Right cardiac atrium (tissue), 5 donors: ENCODE data around the gene CNTNAP2. TPM values are rescaled to one million over a fixed set of nuclear protein-coding genes. Genes with fewer than 3 reads are reported as not detected.

Experiments
- ATAC-seq, 2 donors: fragments of 200-7000 bp; cut with Tn5 transposase; one replicate each; pipeline versions ENCODE4 v1.8.0 to v1.9.1; 2020; ENCODE audit warnings: moderate library complexity in 2 of 2, mild to moderate bottlenecking in 1 of 2
- DNase-seq, 3 donors: peaks; one replicate each; pipeline ENCODE4 v3.0.0-alpha.2; 2020
- H3K27ac ChIP-seq: one replicate; pipeline ENCODE4 v1.5.1; 2013; ENCODE audit warnings: mild to moderate bottlenecking, low read length, control low read depth, moderate library complexity
- H3K27me3 ChIP-seq: one replicate; pipeline ENCODE4 v1.6.1; 2013; ENCODE audit not compliant: control insufficient read depth, insufficient read depth
- H3K4me1 ChIP-seq: one replicate; pipeline ENCODE4 v1.6.1; 2013; ENCODE audit warnings: low read length; ENCODE audit not compliant: control insufficient read depth, insufficient read depth
- H3K4me3 ChIP-seq: one replicate; pipeline ENCODE4 v1.5.1; 2013; ENCODE audit warnings: low read length, control low read depth
- H3K9me3 ChIP-seq: one replicate; pipeline ENCODE4 v1.6.1; 2013; ENCODE audit warnings: low read length; ENCODE audit not compliant: control insufficient read depth
- WGBS: extraction: QIAGEN DNeasy Blood & Tissue Kit; methylation state at CpG from one replicate; pipeline ENCODE4 v1.1.7; 2013; 5-methylcytosine and 5-hydroxymethylcytosine counted together
- intact Hi-C, 4 donors: fragments of 100-400 bp; cut with DNase I; formaldehyde crosslinking; loops; one replicate each; pipeline versions ENCODE4 v1.11.0 to v1.14.0; 2022 to 2023
- polyA plus RNA-seq: library from polyadenylated mRNA; stranded (reverse); fragments of 200-250 nt; gene quantifications from one replicate; pipeline ENCODE4 v1.2.3, GENCODE V29; 2013
- total RNA-seq, 4 donors: library from RNA; stranded (reverse); fragmentation: NEBNext Ultra II Directional; extraction: Animal tissue kit (Norgen Biotek cat#: 25700); gene quantifications; one replicate each; pipeline ENCODE4 v1.2.1, GENCODE V29; 2021
- donor health status: healthy with polysubstance abuse.
- donor health status: DM: no; HTN: yes; CAD: no.
- donor health status: DM: no; HTN: no; CAD: no.
- donor health status: DM: no; HTN: yes; CAD: no; lungs with severe emphysema.
- donor health status: DM: yes; HTN: yes; CAD: no.

Gene CNTNAP2
- total and polyA plus RNA-seq, 5 donors: 0.23 to 1.7 (median 0.91) TPM; not detected in 1

DNA sequence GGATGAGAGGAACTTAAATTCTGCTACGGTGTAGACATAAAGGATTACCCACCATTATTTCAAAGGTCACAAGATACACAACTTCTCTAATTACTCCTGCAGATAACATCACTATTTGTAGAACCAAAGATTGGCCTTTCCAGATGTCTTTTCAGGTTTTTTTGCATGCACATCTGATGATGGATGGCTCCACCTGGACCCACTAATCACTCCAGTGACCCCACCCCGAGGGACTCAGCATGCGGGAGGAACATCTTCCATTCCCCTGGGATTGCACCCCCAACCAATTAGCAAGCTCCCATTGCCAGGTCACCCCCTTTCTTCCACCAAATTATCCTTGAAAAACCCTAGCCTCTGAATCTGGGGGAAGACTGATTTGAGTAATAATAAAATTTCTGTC is 608.9 kb downstream of the CNTNAP2 start:
- Histone ChIP-seq H3K27ac (no peak overlapping the region), H3K9me3 (no peaks in the 10 kb centered on the region), H3K4me3 (no peak overlapping the region), H3K4me1 (no peaks in the 10 kb centered on the region), H3K27me3 (no peaks in the 10 kb centered on the region)
- intact Hi-C loops: no loop called here
- DNase-seq (no peak), ATAC-seq (no peak)
- WGBS: 85% methylated on average over 3 of the region's 3 CpGs

DNA sequence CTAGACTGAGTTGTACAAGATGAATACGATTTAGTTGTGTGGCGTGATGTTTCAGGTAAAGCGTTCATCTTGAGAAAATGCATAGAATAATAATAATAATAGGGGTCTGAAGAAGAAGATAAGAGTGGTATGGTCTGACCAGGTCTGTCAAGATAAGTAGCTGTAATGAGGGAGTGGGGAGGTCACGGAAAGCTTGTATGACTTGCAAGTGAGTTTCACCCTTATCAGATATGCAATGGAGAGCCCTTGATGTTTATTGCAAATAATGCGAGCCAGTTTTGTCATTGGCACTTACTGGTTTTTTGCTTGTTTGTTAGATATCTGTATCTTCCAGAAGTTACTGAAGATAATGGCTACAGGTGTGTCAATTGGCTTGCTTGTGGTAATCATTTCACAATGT is 611.5 kb downstream of the CNTNAP2 start:
- Histone ChIP-seq H3K9me3 (no peaks in the 10 kb centered on the region), H3K27me3 (no peaks in the 10 kb centered on the region), H3K4me1 (no peaks in the 10 kb centered on the region), H3K27ac (no peak overlapping the region), H3K4me3 (no peak overlapping the region)
- whole genome bisulfite sequencing: 88% methylated on average over 5 of the region's 5 CpGs
- intact Hi-C loops: no loop called here
- ATAC-seq (no peak), DNase-seq (no peak)

DNA sequence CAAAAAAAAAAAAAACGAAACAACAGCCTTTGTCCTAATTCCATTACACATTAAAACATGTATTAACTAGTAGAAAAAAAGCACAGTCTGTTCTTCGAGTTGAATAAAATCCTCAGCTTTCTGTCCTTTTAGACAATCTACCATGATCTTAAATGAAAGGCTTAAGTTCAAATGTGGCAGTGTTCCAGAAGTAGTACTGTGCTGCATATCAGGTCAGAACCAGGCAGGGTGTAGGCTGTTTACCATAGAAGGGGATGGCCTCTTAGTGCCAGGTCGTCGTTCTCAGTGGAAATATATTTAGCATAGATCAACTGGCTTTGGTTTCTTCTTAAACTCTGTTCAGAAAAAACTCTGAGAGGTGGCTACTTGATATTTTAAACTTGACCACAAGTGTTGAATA is 612.0 kb downstream of the CNTNAP2 start:
- no peaks in the 10 kb centered on the region for H3K4me1 ChIP-seq
- intact Hi-C loops: no loop called here
- H3K27ac ChIP-seq: no peak overlapping the region
- H3K27me3 ChIP-seq: no peaks in the 10 kb centered on the region
- 63% methylated on average over 4 of the region's 4 CpGs for WGBS
- no peaks in the 10 kb centered on the region for H3K9me3 ChIP-seq
- no peak overlapping the region for H3K4me3 ChIP-seq
- no peak for ATAC-seq
- no peak for DNase-seq

DNA sequence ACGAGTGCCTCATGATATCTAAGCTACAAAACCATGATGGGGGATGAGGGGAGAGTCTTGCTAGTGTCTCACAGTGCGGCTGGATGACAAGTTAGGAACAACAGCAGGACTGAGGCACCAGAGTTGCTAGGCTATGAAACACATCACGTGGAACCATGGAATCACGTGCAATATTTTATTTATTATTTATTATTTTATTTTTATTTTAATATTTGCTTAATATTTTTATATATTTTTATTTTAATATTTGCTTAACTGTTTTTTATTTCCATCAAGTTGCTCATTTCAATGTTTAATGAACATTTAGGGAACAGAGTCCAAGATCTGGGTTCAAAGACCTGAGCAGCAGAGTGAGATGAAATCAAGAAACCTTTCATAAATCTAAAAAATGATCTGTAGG is 614.6 kb downstream of the CNTNAP2 start:
- DNase-seq (no peak), ATAC-seq (no peak)
- H3K27me3 ChIP-seq: no peaks in the 10 kb centered on the region
- H3K9me3 ChIP-seq: no peaks in the 10 kb centered on the region
- H3K4me3 ChIP-seq: no peak overlapping the region
- intact Hi-C loops: no loop called here
- no peaks in the 10 kb centered on the region for H3K4me1 ChIP-seq
- no peak overlapping the region for H3K27ac ChIP-seq
- WGBS: 82% methylated on average over 4 of the region's 4 CpGs

DNA sequence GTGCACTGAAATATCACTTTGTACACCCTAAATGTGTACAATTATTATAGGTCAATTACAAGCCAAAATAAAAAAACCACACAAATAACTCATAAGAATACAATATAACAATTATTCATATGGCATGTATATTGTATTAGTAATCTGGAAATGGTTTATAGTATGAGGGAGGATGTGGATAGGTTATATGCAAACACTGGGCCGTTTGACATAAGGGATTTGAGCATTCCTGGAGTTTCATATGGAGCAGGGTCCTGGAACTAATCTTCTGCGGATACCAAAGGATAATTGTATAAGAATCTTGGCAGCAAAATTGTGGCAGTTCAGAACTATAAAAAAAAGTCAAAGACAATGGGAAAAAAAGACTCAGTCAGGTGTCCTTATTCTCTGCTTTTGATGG is 619.4 kb downstream of the CNTNAP2 start:
- intact Hi-C loops: no loop called here
- Histone ChIP-seq H3K27ac (no peak overlapping the region), H3K9me3 (no peaks in the 10 kb centered on the region), H3K27me3 (no peaks in the 10 kb centered on the region), H3K4me3 (no peak overlapping the region), H3K4me1 (no peaks in the 10 kb centered on the region)
- WGBS: 67% methylated on average over 2 of the region's 2 CpGs
- DNase-seq (no peak), ATAC-seq (no peak)

DNA sequence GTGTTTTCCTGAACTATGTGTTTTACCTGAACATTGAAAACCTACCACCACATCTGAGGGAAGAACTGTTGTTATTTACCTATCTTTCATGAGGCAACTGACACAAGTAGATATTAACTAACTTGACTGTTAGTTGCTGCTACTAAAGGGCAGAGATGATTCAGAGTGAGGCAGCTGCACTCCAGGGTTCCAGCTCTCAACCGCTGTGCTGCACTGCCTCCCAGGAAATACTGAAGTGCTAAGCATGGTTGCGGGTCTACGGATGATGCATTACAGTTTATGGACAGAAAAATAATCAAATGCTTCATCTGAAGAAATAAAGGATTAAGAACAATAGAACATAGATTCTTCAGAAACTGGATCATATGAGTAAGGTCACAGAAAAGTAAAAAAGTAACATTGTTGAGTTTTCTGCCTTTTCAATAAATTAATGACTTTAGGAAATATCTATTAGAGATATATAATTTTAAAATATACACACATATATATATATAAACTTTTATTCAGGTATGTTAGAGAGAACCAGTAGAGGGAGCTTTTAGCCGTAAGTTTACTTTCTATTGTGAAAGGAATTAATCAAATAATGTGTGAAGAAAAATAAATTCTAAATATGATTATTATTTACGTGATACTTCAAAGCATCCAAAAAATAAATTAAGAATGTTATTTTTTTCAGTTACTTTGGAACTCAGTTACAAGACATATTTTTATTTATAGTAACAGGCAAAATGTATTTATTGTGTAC is 620.0 kb downstream of the CNTNAP2 start:
- Histone ChIP-seq H3K9me3 (no peaks in the 10 kb centered on the region), H3K4me1 (no peaks in the 10 kb centered on the region), H3K4me3 (no peak overlapping the region), H3K27ac (no peak overlapping the region), H3K27me3 (no peaks in the 10 kb centered on the region)
- intact Hi-C loops: no loop called here
- DNase-seq (no peak), ATAC-seq (no peak)
- WGBS: 76% methylated on average over 5 of the region's 5 CpGs

DNA sequence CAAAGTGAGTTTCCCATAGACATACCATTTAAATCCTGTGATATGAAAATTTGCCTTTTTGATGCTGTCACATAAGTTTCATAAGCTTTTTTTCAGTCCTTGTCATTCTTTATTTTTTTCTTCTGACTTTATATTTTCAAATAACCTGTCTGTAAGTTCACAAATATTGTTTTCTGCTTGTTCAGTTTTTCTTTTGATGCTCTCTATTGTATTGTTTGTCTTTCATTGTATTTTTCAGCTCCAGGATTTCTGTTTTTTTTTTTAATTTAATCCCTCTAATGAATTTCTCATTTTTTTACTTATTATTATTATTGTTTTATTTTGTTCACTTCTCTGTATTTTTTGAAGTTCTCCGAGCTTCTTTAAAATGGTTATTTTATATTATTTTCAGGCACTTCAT is 623.4 kb downstream of the CNTNAP2 start:
- intact Hi-C loops: no loop called here
- H3K27me3 ChIP-seq: no peaks in the 10 kb centered on the region
- DNase-seq: no peak
- no peak overlapping the region for H3K27ac ChIP-seq
- no peak for ATAC-seq
- no peaks in the 10 kb centered on the region for H3K9me3 ChIP-seq
- H3K4me3 ChIP-seq: no peak overlapping the region
- 94% methylated on average over 1 of the region's 1 CpG for WGBS
- H3K4me1 ChIP-seq: no peaks in the 10 kb centered on the region

DNA sequence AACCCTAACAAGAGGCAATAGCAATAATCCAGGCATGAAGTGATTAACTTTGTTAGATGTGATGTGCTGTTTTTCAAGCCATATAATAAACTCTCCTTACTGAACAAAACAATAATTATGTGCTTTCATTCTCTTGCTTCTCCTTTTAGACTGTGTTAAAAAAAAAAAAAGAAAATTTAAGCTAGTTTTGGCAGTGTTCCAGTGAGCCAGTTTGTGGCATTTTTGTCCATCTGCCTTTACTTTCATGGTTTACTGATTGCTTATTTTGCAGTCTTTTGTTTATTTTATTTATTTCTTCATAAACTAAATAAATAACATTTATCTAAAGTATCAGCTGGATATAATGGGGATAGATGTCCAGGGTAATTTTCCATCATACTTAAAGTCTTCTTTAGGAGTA is 625.3 kb downstream of the CNTNAP2 start:
- Histone ChIP-seq H3K27ac (no peak overlapping the region), H3K4me1 (no peaks in the 10 kb centered on the region), H3K27me3 (no peaks in the 10 kb centered on the region), H3K4me3 (no peak overlapping the region), H3K9me3 (no peaks in the 10 kb centered on the region)
- no peak for DNase-seq
- no peak for ATAC-seq
- intact Hi-C loops: no loop called here

DNA sequence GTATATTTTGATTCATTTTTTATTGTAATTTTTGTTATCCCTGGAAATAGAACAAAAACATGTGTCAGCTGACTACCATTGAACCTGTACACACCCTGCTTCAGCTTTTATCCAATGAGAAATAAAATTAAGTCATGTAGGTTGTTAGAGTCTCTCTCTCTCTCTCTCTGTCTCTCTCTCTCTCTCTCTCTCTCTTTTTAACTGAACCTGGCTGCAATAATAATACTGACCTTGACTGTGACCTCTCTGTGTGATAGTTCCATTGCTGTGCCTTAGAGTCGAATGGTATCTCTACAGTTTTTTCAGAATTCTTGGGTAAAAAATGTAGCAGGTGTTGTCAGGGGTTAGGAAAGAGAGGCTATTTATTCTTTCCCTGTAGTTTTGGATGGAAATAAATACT is 637.8 kb downstream of the CNTNAP2 start:
- Histone ChIP-seq H3K4me1 (no peaks in the 10 kb centered on the region), H3K27ac (no peak overlapping the region), H3K27me3 (no peaks in the 10 kb centered on the region), H3K9me3 (no peaks in the 10 kb centered on the region), H3K4me3 (no peak overlapping the region)
- WGBS: 64% methylated on average over 1 of the region's 1 CpG
- no peak for ATAC-seq
- no peak for DNase-seq
- intact Hi-C loops: no loop called here

DNA sequence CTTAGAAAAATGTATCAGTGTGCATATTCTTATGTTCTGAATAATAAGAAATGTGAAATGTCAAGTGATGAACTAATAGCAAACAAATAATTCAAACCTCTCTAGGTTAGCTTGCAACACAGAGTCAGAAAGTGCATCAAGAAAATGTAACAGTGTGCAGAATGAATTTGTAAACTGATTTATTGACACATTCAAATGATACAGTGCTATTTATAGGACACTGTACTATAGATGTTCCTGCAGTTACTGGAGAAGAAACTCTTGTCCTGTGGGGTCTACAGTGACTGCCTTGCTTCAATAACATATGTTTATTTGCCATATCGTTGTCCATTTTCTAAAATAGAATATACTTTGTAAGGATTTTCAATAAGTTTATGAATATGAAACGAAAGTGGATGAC is 639.0 kb downstream of the CNTNAP2 start:
- no peaks in the 10 kb centered on the region for H3K27me3 ChIP-seq
- 72% methylated on average over 2 of the region's 2 CpGs for WGBS
- no peak overlapping the region for H3K27ac ChIP-seq
- H3K4me3 ChIP-seq: no peak overlapping the region
- intact Hi-C loops: no loop called here
- H3K9me3 ChIP-seq: no peaks in the 10 kb centered on the region
- DNase-seq (no peak), ATAC-seq (no peak)
- H3K4me1 ChIP-seq: no peaks in the 10 kb centered on the region

DNA sequence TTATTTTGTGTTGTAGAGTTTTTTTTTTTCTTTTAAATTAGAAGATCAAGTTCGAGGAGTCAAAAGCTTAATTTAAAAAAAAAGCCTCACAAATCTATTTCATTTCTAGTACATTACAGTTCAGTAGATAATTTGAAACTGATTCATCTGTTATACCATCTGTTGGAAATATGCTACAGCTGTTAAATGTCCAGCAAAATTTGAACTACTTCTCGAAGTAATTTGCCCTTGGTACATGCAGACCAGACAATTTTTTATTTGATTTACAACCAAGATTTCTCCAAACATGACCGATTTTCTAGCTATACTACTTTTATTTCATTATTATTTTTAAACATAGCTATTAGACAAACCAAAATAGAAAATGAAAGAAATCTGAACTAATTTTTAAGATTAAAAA is 647.9 kb downstream of the CNTNAP2 start:
- Histone ChIP-seq H3K9me3 (no peaks in the 10 kb centered on the region), H3K4me3 (no peak overlapping the region), H3K4me1 (no peaks in the 10 kb centered on the region), H3K27me3 (no peaks in the 10 kb centered on the region), H3K27ac (no peak overlapping the region)
- WGBS: 57% methylated on average over 3 of the region's 3 CpGs
- intact Hi-C loops: no loop called here
- ATAC-seq (no peak), DNase-seq (no peak)

DNA sequence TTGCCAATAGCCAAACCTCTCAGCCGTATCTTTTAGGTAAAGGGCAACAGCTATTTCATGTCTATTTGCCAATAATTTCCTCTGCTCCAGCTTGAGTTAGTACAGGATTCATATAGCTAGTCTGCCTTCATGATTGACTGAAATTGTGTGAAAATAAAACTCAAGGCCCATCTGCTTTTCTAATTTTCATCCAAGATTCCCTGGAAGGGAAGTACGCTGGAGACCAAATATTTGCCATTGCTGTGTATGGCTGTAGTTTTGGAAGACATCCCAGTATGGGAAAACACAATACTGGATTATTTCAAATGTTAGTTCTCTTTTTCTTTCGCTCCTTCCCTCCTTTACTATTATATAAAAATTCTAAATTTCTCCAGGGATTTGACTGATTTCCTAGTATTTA is 652.4 kb downstream of the CNTNAP2 start:
- no peaks in the 10 kb centered on the region for H3K9me3 ChIP-seq
- DNase-seq: no peak

More for the DNA sequence above, 652.4 kb downstream of the CNTNAP2 start:
- intact Hi-C loops: no loop called here
- Histone ChIP-seq H3K4me3 (no peak overlapping the region), H3K27ac (no peak overlapping the region), H3K27me3 (no peaks in the 10 kb centered on the region), H3K4me1 (no peaks in the 10 kb centered on the region)
- no peak for ATAC-seq
- 48% methylated on average over 3 of the region's 3 CpGs for WGBS
